ENCODE data around the gene B2M. TPM values are rescaled to one million over a fixed set of nuclear protein-coding genes. Genes with fewer than 3 reads are reported as not detected.

The B2M gene
- total and polyA plus RNA-seq, 2 of the 13 experiments (the other 11 are each of a cell fraction or from before 2014, with no cell fraction given): 784 to 857 TPM

- TF ChIP-seq THAP7 (CRISPR knock-in tag; IDR thresholded peaks at IDR 0.05): no peak
- no peak for TF ChIP-seq NCOA5 (CRISPR knock-in tag; IDR thresholded peaks at IDR 0.05)
- peak; percentile 80 for TF ChIP-seq ZNF607 (CRISPR knock-in tag; IDR thresholded peaks at IDR 0.05; ENCODE audit: borderline replicate concordance)
- peak; percentile 34; the same call in 1 of the 2 replicates for TF ChIP-seq E2F2 (CRISPR knock-in tag; IDR thresholded peaks at IDR 0.05; ENCODE audit: borderline replicate concordance)
- TF ChIP-seq ZFP90 (CRISPR knock-in tag; IDR thresholded peaks at IDR 0.05; ENCODE audit: borderline replicate concordance): peak; percentile 36; the same call in 1 of the 2 replicates
Observed at GRCh38 chr15:44711096-44711742, at the start of gene B2M, which contains the start of gene PATL2 (continued).

GRCh38 chr15:44661576-44661975 lies 49.7 kb upstream of the B2M start:
- ChIA-PET CTCF (ENCODE audit: low intra/inter-chr PET ratio, low total read pairs) (no interaction called here), POLR2A (interaction anchor here (2.8 kb wide), 1 partner anchor 76 kb away, joined by 45 read pairs; the partner anchor contains the start of gene TRIM69)
- H3K36me3 ChIP-seq (replicated peaks in 1 of 2; ENCODE audit: control insufficient read depth in 1 of 2, insufficient read depth in 2 of 2, low read length in 2 of 2): peaks cover 0 to 18% of the 10 kb centered on the region in 2 experiments; a peak in 2 of 5 replicates
- DNase-seq (ENCODE audit: low spot score) (no peak), ATAC-seq (no peak), FAIRE-seq (no peak)
- peak overlapping the region; percentile 88 for H3K4me2 ChIP-seq (ENCODE audit: low read depth, low read length)
- peaks cover 20% of the 10 kb centered on the region for H3K4me1 ChIP-seq (ENCODE audit: insufficient read depth, low read length)
- peaks cover 14% of the 10 kb centered on the region for H3K79me2 ChIP-seq (ENCODE audit: insufficient read depth, low read length)
- peak overlapping the region in 2 of 3 experiments; percentile 79 to 87; a peak in 2 of 6 replicates for H3K4me3 ChIP-seq (replicated peaks in 1 of 3; ENCODE audit: insufficient read depth in 1 of 3, low read depth in 2 of 3, low read length in 3 of 3)
- peak overlapping the region; percentile 87; the same call in 1 of the 2 replicates for H3K9ac ChIP-seq (ENCODE audit: insufficient read depth, low read depth, low read length)
- intact Hi-C loops (cut with micrococcal nuclease; ENCODE audit: unreplicated experiment) (no loop called here), in situ Hi-C loops (cut with HindIII; ENCODE audit: extremely low pct_ligation_motif_present, low pct_unique_long_range_greater_than_20kb) (loop anchor here (5.0 kb wide), 1 partner anchor 76 kb away; the partner anchor contains the start of gene TRIM69)
- no peak overlapping the region for H2AFZ ChIP-seq (ENCODE audit: low read length)
- no TSS peak for BruUV-seq (replicated peaks)
- H3K27ac ChIP-seq (ENCODE audit: extremely low read length, insufficient read depth, low read length): no peak overlapping the region
- H4K20me1 ChIP-seq (ENCODE audit: insufficient read depth, low read length): no peaks in the 10 kb centered on the region
- no peaks in the 10 kb centered on the region; a peak in 1 of 5 replicates for H3K27me3 ChIP-seq (ENCODE audit: control insufficient read depth in 1 of 2, insufficient read depth in 2 of 2, low read length in 2 of 2)
- no peaks in the 10 kb centered on the region for H3K9me3 ChIP-seq (ENCODE audit: low read length)
- TF ChIP-seq ZNF772 (CRISPR knock-in tag; IDR thresholded peaks at IDR 0.05) (no peak), ZNF609 (CRISPR knock-in tag; IDR thresholded peaks at IDR 0.05; ENCODE audit: borderline replicate concordance) (no peak), GFI1 (CRISPR knock-in tag; IDR thresholded peaks at IDR 0.05; ENCODE audit: borderline replicate concordance) (no peak), ZNF274 (CRISPR knock-in tag; IDR thresholded peaks at IDR 0.05) (no peak), SRSF1 (optimal IDR thresholded peaks at IDR 0.05; ENCODE audit: low read depth, low read length) (no peak), DPF2 (CRISPR knock-in tag; IDR thresholded peaks at IDR 0.05; ENCODE audit: borderline replicate concordance, low read depth) (no peak), KDM4B (CRISPR knock-in tag; IDR thresholded peaks at IDR 0.05) (no peak), BRCA1 (CRISPR knock-in tag; IDR thresholded peaks at IDR 0.05) (no peak), ZNF33B (CRISPR knock-in tag; IDR thresholded peaks at IDR 0.05) (no peak), ADNP (CRISPR knock-in tag; IDR thresholded peaks at IDR 0.05) (no peak), NR0B2 (CRISPR knock-in tag; IDR thresholded peaks at IDR 0.05) (no peak)
